HUES48 (cell line): Measurements from ENCODE around the gene ZFTA.

Experiments
- H3K27ac ChIP-seq: one replicate; pipeline ENCODE4 v1.7.0; 2013; ENCODE audit warnings: low read depth, low read length, inconsistent platforms
- H3K27me3 ChIP-seq: 2 replicates; pipeline ENCODE4 v1.6.1; 2013; ENCODE audit warnings: mild to moderate bottlenecking, low read length; ENCODE audit not compliant: control insufficient read depth, insufficient read depth
- H3K36me3 ChIP-seq: 2 replicates; pipeline ENCODE4 v1.6.1; 2013; ENCODE audit warnings: low read length; ENCODE audit not compliant: control insufficient read depth, insufficient read depth
- H3K4me1 ChIP-seq: 2 replicates; pipeline ENCODE4 v1.6.1; 2013; ENCODE audit warnings: mild to moderate bottlenecking, low read length; ENCODE audit not compliant: control insufficient read depth, insufficient read depth
- H3K4me3 ChIP-seq: 2 replicates; pipeline ENCODE4 v1.5.1; 2013; ENCODE audit warnings: mild to moderate bottlenecking, low read depth, low read length
- H3K9ac ChIP-seq: 2 replicates; pipeline ENCODE4 v1.6.1; 2013; ENCODE audit warnings: mild to moderate bottlenecking, low read depth, low read length, moderate library complexity
- H3K9me3 ChIP-seq: 2 replicates; pipeline ENCODE4 v1.6.1; 2013; ENCODE audit warnings: low read length; ENCODE audit not compliant: control insufficient read depth, insufficient read depth

ZFTA gene

GRCh38 chr11:63804259-63804658 is 35.7 kb upstream of the ZFTA start:
- no peaks in the 10 kb centered on the region for H3K36me3 ChIP-seq
- no peaks in the 10 kb centered on the region for H3K27me3 ChIP-seq
- H3K4me3 ChIP-seq, result no peak overlapping the region
- no peaks in the 10 kb centered on the region for H3K4me1 ChIP-seq
- H3K9me3 ChIP-seq, result no peaks in the 10 kb centered on the region
- no peak overlapping the region for H3K9ac ChIP-seq
- no peak overlapping the region for H3K27ac ChIP-seq

GRCh38 chr11:63802637-63803414 is 34.3 kb upstream of the ZFTA start:
- Histone ChIP-seq H3K9me3 (no peaks in the 10 kb centered on the region), H3K4me3 (no peak overlapping the region), H3K4me1 (no peaks in the 10 kb centered on the region), H3K36me3 (no peaks in the 10 kb centered on the region), H3K27ac (peak overlapping the region; percentile 42), H3K9ac (no peak overlapping the region), H3K27me3 (no peaks in the 10 kb centered on the region)

GRCh38 chr11:63800921-63801320 is 32.3 kb upstream of the ZFTA start:
- H3K4me1 ChIP-seq, result no peaks in the 10 kb centered on the region
- H3K36me3 ChIP-seq, result no peaks in the 10 kb centered on the region
- no peak overlapping the region for H3K4me3 ChIP-seq
- no peaks in the 10 kb centered on the region for H3K9me3 ChIP-seq
- no peak overlapping the region for H3K9ac ChIP-seq
- no peaks in the 10 kb centered on the region for H3K27me3 ChIP-seq
- H3K27ac ChIP-seq, result no peak overlapping the region

GRCh38 chr11:63795066-63795465 is 26.5 kb upstream of the ZFTA start:
- Histone ChIP-seq H3K4me3 (no peak overlapping the region), H3K9me3 (peaks cover 9% of the 10 kb centered on the region), H3K27ac (no peak overlapping the region), H3K27me3 (no peaks in the 10 kb centered on the region), H3K36me3 (no peaks in the 10 kb centered on the region), H3K9ac (no peak overlapping the region), H3K4me1 (no peaks in the 10 kb centered on the region)

- no peaks in the 10 kb centered on the region for H3K27me3 ChIP-seq
- no peak overlapping the region for H3K4me3 ChIP-seq
- no peak overlapping the region for H3K9ac ChIP-seq
- H3K4me1 ChIP-seq, result no peaks in the 10 kb centered on the region
- H3K36me3 ChIP-seq, result no peaks in the 10 kb centered on the region
- H3K27ac ChIP-seq, result no peak overlapping the region
- peaks cover 9% of the 10 kb centered on the region for H3K9me3 ChIP-seq
These were observed 24.6 kb upstream of the ZFTA start for GRCh38 chr11:63793161-63793560.

- H3K27ac ChIP-seq, result no peak overlapping the region
- no peak overlapping the region for H3K9ac ChIP-seq
- no peaks in the 10 kb centered on the region for H3K27me3 ChIP-seq
- H3K4me1 ChIP-seq, result no peaks in the 10 kb centered on the region
- H3K9me3 ChIP-seq, result peaks cover 9% of the 10 kb centered on the region
- H3K4me3 ChIP-seq, result no peak overlapping the region
- H3K36me3 ChIP-seq, result no peaks in the 10 kb centered on the region
These were observed 23.1 kb upstream of the ZFTA start for GRCh38 chr11:63791495-63792167.

GRCh38 chr11:63785823-63786222 is 17.2 kb upstream of the ZFTA start:
- H3K27ac ChIP-seq, result no peak overlapping the region
- H3K9ac ChIP-seq, result no peak overlapping the region
- no peaks in the 10 kb centered on the region; the same call in 1 of the 2 replicates for H3K4me1 ChIP-seq

GRCh38 chr11:63783925-63784592 is 15.5 kb upstream of the ZFTA start:
- Histone ChIP-seq H3K9me3 (no peaks in the 10 kb centered on the region), H3K36me3 (no peaks in the 10 kb centered on the region), H3K9ac (no peak overlapping the region), H3K4me3 (no peak overlapping the region), H3K4me1 (no peaks in the 10 kb centered on the region; the same call in 1 of the 2 replicates), H3K27me3 (no peaks in the 10 kb centered on the region), H3K27ac (peak overlapping the region; percentile 53)

More at GRCh38 chr11:63785823-63786222, 17.2 kb upstream of the ZFTA start:
- H3K27me3 ChIP-seq, result no peaks in the 10 kb centered on the region
- no peaks in the 10 kb centered on the region for H3K9me3 ChIP-seq
- no peaks in the 10 kb centered on the region for H3K36me3 ChIP-seq
- no peak overlapping the region for H3K4me3 ChIP-seq

- H3K27ac ChIP-seq, result no peak overlapping the region
- H3K36me3 ChIP-seq, result no peaks in the 10 kb centered on the region
These were observed 14.2 kb upstream of the ZFTA start for GRCh38 chr11:63782749-63783148.

GRCh38 chr11:63779039-63779438 is 10.5 kb upstream of the ZFTA start:
- H3K4me1 ChIP-seq, result no peaks in the 10 kb centered on the region; the same call in 1 of the 2 replicates
- H3K9me3 ChIP-seq, result no peaks in the 10 kb centered on the region
- no peak overlapping the region for H3K9ac ChIP-seq
- H3K27me3 ChIP-seq, result no peaks in the 10 kb centered on the region
- no peak overlapping the region for H3K4me3 ChIP-seq
- no peak overlapping the region for H3K27ac ChIP-seq
- no peaks in the 10 kb centered on the region for H3K36me3 ChIP-seq

More at GRCh38 chr11:63782749-63783148, 14.2 kb upstream of the ZFTA start:
- Histone ChIP-seq H3K27me3 (no peaks in the 10 kb centered on the region), H3K9ac (no peak overlapping the region), H3K4me3 (no peak overlapping the region), H3K9me3 (no peaks in the 10 kb centered on the region), H3K4me1 (no peaks in the 10 kb centered on the region; the same call in 1 of the 2 replicates)

GRCh38 chr11:63775191-63775590 is 6.6 kb upstream of the ZFTA start:
- Histone ChIP-seq H3K4me1 (peaks cover under 1% of the 10 kb centered on the region; the same call in 1 of the 2 replicates), H3K27me3 (peaks cover 14% of the 10 kb centered on the region), H3K27ac (no peak overlapping the region), H3K9me3 (no peaks in the 10 kb centered on the region), H3K36me3 (no peaks in the 10 kb centered on the region), H3K4me3 (no peak overlapping the region), H3K9ac (no peak overlapping the region)
